ENCODE data around the gene FDX1. TPM values are rescaled to one million over a fixed set of nuclear protein-coding genes. Genes with fewer than 3 reads are reported as not detected.
"Not testable (repeated sequence)": the region's sequence is repeated elsewhere in the genome, so short reads cannot be mapped to it uniquely, and the experiment has no call there.

The FDX1 gene
- total RNA-seq, 1 experiment from 2014 or later, result 13.6 TPM

- CTCF ChIA-PET; DNase-seq (ENCODE audit: low read depth, low spot score); H3K9me3 ChIP-seq (ENCODE audit: control insufficient read depth, insufficient read depth, low read depth, low read length); intact Hi-C loops (cut with micrococcal nuclease; ENCODE audit: unreplicated experiment); POLR2A ChIA-PET; H3K27ac ChIP-seq (ENCODE audit: low read length); H3K4me3 ChIP-seq (ENCODE audit: low read depth in 2 of 2, low read length in 2 of 2); BruUV-seq (replicated peaks); in situ Hi-C loops (cut with HindIII; ENCODE audit: low pct_unique_long_range_greater_than_20kb, low sequenced_read_pairs); ATAC-seq; H3K4me1 ChIP-seq (ENCODE audit: control insufficient read depth, insufficient read depth, low read length); H3K36me3 ChIP-seq (ENCODE audit: control insufficient read depth, insufficient read depth, low read length); H3K27me3 ChIP-seq (ENCODE audit: control insufficient read depth, insufficient read depth, low read length): not testable (repeated sequence)
Measured at GRCh38 chr11:110403585-110403984, 26.2 kb upstream of the FDX1 start.

- CTCF ChIA-PET; H3K27ac ChIP-seq (ENCODE audit: low read length); H3K9me3 ChIP-seq (ENCODE audit: control insufficient read depth, insufficient read depth, low read depth, low read length); H3K4me3 ChIP-seq (ENCODE audit: low read depth in 2 of 2, low read length in 2 of 2); H3K4me1 ChIP-seq (ENCODE audit: control insufficient read depth, insufficient read depth, low read length); ATAC-seq; intact Hi-C loops (cut with micrococcal nuclease; ENCODE audit: unreplicated experiment); H3K27me3 ChIP-seq (ENCODE audit: control insufficient read depth, insufficient read depth, low read length); in situ Hi-C loops (cut with HindIII; ENCODE audit: low pct_unique_long_range_greater_than_20kb, low sequenced_read_pairs); DNase-seq (ENCODE audit: low read depth, low spot score); BruUV-seq (replicated peaks); POLR2A ChIA-PET; H3K36me3 ChIP-seq (ENCODE audit: control insufficient read depth, insufficient read depth, low read length): not testable (repeated sequence)
Measured at GRCh38 chr11:110405636-110406035, 24.1 kb upstream of the FDX1 start.

GRCh38 chr11:110407315-110407714 is 22.4 kb upstream of the FDX1 start:
- no peak overlapping the region for H3K4me3 ChIP-seq (ENCODE audit: low read depth in 2 of 2, low read length in 2 of 2)
- BruUV-seq (replicated peaks), result no TSS peak
- no peaks in the 10 kb centered on the region for H3K4me1 ChIP-seq (ENCODE audit: control insufficient read depth, insufficient read depth, low read length)
- POLR2A ChIA-PET, result no interaction called here
- H3K27ac ChIP-seq (ENCODE audit: low read length), result no peak overlapping the region
- CTCF ChIA-PET, result interaction anchor here (0.6 kb wide), 1 partner anchor 79 kb away, joined by 3 read pairs; no protein-coding TSS in a partner anchor
- H3K36me3 ChIP-seq (ENCODE audit: control insufficient read depth, insufficient read depth, low read length), result no peaks in the 10 kb centered on the region
- no peaks in the 10 kb centered on the region for H3K9me3 ChIP-seq (ENCODE audit: control insufficient read depth, insufficient read depth, low read depth, low read length)
- peaks cover 3% of the 10 kb centered on the region; the same call in 1 of the 2 replicates for H3K27me3 ChIP-seq (ENCODE audit: control insufficient read depth, insufficient read depth, low read length)
- in situ Hi-C loops (cut with HindIII; ENCODE audit: low pct_unique_long_range_greater_than_20kb, low sequenced_read_pairs) (no loop called here), intact Hi-C loops (cut with micrococcal nuclease; ENCODE audit: unreplicated experiment) (no loop called here)
- no peak for DNase-seq (ENCODE audit: low read depth, low spot score)
- no peak for TF ChIP-seq POLR2AphosphoS5 (IDR thresholded peaks at IDR 0.05; ENCODE audit: low read depth, low read length)
- no peak for TF ChIP-seq SIN3A (IDR thresholded peaks at IDR 0.05; ENCODE audit: borderline replicate concordance, insufficient read depth, low read depth, low read length)
- TF ChIP-seq, protein P1, sequence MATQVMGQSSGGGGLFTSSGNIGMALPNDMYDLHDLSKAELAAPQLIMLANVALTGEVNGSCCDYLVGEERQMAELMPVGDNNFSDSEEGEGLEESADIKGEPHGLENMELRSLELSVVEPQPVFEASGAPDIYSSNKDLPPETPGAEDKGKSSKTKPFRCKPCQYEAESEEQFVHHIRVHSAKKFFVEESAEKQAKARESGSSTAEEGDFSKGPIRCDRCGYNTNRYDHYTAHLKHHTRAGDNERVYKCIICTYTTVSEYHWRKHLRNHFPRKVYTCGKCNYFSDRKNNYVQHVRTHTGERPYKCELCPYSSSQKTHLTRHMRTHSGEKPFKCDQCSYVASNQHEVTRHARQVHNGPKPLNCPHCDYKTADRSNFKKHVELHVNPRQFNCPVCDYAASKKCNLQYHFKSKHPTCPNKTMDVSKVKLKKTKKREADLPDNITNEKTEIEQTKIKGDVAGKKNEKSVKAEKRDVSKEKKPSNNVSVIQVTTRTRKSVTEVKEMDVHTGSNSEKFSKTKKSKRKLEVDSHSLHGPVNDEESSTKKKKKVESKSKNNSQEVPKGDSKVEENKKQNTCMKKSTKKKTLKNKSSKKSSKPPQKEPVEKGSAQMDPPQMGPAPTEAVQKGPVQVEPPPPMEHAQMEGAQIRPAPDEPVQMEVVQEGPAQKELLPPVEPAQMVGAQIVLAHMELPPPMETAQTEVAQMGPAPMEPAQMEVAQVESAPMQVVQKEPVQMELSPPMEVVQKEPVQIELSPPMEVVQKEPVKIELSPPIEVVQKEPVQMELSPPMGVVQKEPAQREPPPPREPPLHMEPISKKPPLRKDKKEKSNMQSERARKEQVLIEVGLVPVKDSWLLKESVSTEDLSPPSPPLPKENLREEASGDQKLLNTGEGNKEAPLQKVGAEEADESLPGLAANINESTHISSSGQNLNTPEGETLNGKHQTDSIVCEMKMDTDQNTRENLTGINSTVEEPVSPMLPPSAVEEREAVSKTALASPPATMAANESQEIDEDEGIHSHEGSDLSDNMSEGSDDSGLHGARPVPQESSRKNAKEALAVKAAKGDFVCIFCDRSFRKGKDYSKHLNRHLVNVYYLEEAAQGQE (IDR thresholded peaks at IDR 0.05; ENCODE audit: insufficient read depth in 1 of 2, low read depth in 2 of 2, low read length in 1 of 2), result no peak
- TF ChIP-seq TCF7L2 (IDR thresholded peaks at IDR 0.05; ENCODE audit: low read depth, low read length), result no peak
- TF ChIP-seq, protein P2, sequence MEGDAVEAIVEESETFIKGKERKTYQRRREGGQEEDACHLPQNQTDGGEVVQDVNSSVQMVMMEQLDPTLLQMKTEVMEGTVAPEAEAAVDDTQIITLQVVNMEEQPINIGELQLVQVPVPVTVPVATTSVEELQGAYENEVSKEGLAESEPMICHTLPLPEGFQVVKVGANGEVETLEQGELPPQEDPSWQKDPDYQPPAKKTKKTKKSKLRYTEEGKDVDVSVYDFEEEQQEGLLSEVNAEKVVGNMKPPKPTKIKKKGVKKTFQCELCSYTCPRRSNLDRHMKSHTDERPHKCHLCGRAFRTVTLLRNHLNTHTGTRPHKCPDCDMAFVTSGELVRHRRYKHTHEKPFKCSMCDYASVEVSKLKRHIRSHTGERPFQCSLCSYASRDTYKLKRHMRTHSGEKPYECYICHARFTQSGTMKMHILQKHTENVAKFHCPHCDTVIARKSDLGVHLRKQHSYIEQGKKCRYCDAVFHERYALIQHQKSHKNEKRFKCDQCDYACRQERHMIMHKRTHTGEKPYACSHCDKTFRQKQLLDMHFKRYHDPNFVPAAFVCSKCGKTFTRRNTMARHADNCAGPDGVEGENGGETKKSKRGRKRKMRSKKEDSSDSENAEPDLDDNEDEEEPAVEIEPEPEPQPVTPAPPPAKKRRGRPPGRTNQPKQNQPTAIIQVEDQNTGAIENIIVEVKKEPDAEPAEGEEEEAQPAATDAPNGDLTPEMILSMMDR (IDR thresholded peaks at IDR 0.05), result no peak
- ATAC-seq, result no peak

Measured in Panc1 (cell line).